Activated CD8-positive, alpha-beta memory T cell treated with anti-CD3 and anti-CD28 coated beads, Interleukin-2, amount 50 U/mL, for 1 hour (primary cell): ENCODE results near the gene PPP4R3B.

Source experiments
- DNase-seq: peaks from one replicate; pipeline ENCODE4 v3.0.0-alpha.2; 2020; ENCODE audit errors: extremely low read depth

Gene PPP4R3B

GRCh38 chr2:55617175-55618024, at the start of gene PPP4R3B:
Gene PPP4R3B, minus strand, starts transcription at chr2:55617622. Its CDS starts 337 bp downstream, at chr2:55617285.
- peak; percentile 93 for DNase-seq

GRCh38 chr2:55653255-55653654, 35.8 kb upstream of the PPP4R3B start:
- DNase-seq, result no peak

- DNase-seq, result no peak
These were observed 31.8 kb upstream of the PPP4R3B start for GRCh38 chr2:55649211-55649610.

- no peak for DNase-seq
These were observed 19.4 kb upstream of the PPP4R3B start for GRCh38 chr2:55636831-55637230.

GRCh38 chr2:55628931-55629330, 11.5 kb upstream of the PPP4R3B start:
- no peak for DNase-seq

GRCh38 chr2:55627915-55628314, 10.5 kb upstream of the PPP4R3B start:
- no peak for DNase-seq

GRCh38 chr2:55621802-55622201, 4.4 kb upstream of the PPP4R3B start:
- no peak for DNase-seq

- DNase-seq, result no peak
These were observed 2.8 kb upstream of the PPP4R3B start for GRCh38 chr2:55620123-55620779.

- no peak for DNase-seq
These were observed 1.0 kb upstream of the PPP4R3B start for GRCh38 chr2:55618275-55619055.

GRCh38 chr2:55618025-55618274, 528 bp upstream of the PPP4R3B start:
- no peak for DNase-seq

- no peak for DNase-seq
These were observed 759 bp downstream of the PPP4R3B start for GRCh38 chr2:55616551-55617174.

- no peak for DNase-seq
These were observed 5.4 kb downstream of the PPP4R3B start for GRCh38 chr2:55611997-55612396.

GRCh38 chr2:55610954-55611743, 6.3 kb downstream of the PPP4R3B start:
- no peak for DNase-seq

GRCh38 chr2:55609938-55610578, 7.4 kb downstream of the PPP4R3B start:
- DNase-seq, result no peak

GRCh38 chr2:55609193-55609794, 8.1 kb downstream of the PPP4R3B start:
- DNase-seq, result no peak

- DNase-seq, result no peak
These were observed 9.7 kb downstream of the PPP4R3B start for GRCh38 chr2:55607717-55608116.

- no peak for DNase-seq
These were observed 13.3 kb downstream of the PPP4R3B start for GRCh38 chr2:55604027-55604565.

- DNase-seq, result no peak
These were observed 15.6 kb downstream of the PPP4R3B start for GRCh38 chr2:55601849-55602248.

GRCh38 chr2:55598056-55598795, 19.2 kb downstream of the PPP4R3B start:
- DNase-seq, result no peak
